IPS DF 4.7 (cell line): ENCODE data around the gene CR1L.
"Not testable (repeated sequence)": the region's sequence is repeated elsewhere in the genome, so short reads cannot be mapped to it uniquely, and the experiment has no call there.

Experiments used
- DNase-seq: peaks from one replicate; pipeline ENCODE4 v3.0.0-alpha.2; 2013; ENCODE audit warnings: low spot score; ENCODE audit errors: extremely low read depth

The CR1L gene

DNA sequence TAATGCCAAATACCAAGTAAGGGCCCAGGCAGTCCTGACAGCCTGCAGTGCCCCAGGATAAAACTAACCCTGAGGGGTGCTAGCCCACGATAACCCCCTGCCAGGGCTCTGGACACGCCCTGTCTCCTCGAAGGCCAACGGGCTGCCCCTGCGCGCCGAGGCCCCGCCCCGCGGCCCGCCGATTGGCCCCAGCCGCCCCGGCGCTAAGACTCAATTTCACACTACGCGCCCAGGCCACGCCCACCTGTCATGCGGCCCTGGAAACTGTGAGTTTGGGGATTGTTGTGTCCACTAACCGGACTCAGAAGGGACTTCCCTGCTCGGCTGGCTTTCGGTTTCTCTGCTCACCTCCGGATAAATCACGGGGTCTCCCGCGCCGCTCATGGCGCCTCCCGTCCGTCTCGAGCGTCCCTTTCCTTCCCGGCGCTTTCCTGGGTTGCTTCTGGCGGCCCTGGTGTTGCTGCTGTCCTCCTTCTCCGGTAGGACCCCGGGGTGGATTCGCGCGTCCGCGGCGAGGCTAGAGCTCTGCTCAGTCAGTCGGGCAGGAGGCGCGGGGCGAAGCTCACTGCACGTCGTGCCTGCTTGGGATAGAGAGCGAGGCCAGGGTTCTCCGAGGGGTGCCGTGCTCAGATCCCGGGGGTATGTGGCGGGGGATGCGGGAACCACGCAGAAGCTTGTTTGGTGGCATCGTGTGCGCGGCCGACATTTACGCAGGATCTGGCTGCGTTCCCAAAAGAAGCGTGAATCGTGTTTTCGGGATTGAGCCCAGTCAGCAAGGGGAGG, at the start of gene CR1L:
Gene CR1L, plus strand, starts transcription at position 282 of the 783 bp plus-strand sequence. Its CDS starts 101 bp downstream, at position 383.
- DNase-seq = peak; percentile 58

DNA sequence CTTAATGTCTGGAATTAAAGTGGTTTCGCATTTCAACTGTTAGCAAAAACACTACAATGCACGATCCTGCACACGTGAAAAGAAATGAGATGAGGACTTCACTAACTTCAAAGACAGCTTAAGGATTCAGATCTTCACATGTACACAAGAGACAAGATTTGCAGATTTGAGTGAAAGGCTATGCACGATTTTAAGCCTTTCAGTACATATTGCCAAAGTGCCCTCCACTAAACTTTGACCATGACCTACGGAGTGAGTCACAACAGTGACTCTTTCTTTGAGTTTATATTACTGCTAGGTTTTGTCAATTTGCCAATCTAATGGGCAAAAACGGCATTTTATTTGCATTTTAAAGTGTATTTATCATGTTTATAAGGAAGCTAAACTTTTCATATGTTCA, 41.2 kb upstream of the CR1L start:
- DNase-seq = no peak

DNA sequence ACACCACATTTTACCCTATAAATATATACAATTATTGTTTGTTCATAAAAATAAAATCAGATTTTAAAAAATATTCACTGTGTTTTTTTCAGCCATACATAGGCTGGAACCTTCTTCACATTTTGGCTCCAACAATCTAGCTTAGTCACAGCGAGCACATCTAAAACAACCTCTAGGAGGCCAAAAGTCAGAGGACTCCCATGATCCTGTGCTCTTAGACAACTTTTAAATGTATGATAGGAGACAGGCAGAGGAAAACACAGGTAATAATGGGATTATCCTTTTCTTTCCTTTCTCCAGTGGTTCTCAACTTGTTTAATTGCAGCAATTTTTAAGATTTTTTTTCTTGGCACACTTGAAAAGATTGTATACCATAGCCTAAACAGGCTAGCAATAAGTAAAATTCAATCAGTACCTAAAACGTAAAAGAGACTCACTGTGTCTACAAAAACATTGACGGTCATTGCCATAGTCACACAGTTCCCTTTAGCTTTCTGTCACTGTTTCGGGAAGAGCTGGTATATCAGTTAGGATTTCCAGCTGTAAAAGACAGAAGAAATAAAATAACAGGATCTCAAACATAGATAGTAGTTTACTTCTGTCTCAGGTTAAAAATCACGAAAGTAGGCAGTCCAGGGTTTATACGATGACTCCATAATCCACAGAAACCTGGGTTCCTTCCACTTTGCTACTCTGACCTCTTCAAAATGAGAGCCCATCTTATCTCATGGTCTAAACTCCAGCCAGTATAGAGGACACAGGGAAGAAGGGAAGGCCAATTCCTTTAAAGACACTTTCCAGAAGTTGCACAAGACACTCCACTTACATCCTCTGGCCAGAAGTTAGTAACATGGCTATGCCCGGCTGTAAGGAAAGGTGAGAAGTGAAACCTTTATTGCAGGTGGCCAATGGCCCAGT, 39.2 kb upstream of the CR1L start:
- DNase-seq = no peak

DNA sequence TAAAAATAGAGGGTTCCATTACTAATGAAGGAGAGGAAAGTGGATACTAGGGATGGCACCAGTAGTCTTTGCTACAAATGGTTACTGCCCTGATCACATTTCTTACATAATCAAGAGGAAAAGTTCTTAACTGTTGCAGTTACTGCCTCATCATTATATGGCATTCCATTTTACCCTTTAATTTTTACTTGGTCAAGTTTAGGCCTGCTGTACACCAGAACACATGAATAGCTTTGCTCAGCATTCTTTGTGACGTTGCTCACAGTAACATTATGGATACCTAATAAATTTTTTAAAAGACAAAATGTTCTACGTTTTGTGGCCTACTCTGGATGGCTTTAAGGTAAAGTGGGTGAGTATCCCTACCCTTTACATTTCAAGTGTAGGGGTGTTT, 38.6 kb upstream of the CR1L start:
- no peak for DNase-seq

DNA sequence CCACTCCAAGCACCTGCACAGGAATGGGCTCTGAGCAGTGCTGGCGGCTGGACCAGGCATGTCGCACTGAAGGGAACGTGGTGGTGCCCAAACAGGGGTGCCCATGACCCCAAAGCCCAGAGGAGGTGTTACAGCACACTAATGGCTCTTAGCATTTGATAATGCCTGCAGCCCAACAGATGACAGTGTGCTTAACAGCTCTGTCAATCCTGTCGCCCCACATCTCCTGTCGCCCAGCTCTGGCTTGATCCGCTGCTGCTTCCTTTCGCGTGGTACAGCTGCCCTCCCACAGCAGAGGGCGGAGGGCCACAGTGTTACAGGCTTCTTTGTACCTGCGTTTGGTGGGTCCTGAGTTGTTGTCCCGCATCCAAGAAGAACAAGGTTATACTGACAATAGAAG, 32.2 kb upstream of the CR1L start:
- DNase-seq = no peak

DNA sequence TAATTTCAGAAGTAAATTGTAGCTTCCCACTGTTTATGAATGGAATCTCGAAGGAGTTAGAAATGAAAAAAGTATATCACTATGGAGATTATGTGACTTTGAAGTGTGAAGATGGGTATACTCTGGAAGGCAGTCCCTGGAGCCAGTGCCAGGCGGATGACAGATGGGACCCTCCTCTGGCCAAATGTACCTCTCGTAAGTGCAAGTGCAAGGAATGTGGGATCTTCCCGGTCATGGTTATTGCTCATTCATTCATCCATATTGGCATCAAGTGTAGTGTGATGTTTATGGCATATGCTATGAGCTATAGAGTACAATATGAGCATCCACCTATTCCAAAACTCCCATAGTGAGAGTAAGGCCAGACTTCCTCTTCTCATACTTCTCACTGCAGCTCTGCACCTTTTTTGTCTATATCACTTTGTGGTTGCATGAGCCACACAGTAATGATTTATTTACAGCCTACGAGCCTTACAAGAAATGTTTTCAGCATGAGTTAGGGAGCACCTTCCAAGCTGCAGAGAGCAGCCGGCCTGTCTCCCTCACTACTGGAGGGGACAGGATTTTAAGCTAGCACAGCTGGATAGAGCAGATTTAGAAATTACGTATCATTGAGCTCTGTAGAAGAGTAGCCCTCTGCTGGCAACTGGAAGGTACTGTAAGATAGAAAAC, 24.9 kb upstream of the CR1L start:
- no peak for DNase-seq

DNA sequence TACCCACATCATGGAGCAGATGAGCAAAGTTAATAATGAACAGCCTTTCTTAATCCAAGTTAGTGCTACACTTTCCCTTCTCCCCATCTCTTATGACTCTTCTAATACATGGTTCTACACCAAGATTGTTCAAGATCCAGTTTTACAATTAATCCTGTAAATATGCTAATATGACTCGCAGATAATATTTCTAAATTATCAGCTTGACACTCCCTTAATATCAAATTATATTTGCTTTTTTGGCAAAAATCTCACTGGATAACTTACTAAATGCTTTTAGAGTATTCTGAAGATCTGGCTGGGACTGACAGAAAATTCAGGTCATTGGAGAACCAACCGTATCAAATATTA, 24.4 kb upstream of the CR1L start:
- no peak for DNase-seq

DNA sequence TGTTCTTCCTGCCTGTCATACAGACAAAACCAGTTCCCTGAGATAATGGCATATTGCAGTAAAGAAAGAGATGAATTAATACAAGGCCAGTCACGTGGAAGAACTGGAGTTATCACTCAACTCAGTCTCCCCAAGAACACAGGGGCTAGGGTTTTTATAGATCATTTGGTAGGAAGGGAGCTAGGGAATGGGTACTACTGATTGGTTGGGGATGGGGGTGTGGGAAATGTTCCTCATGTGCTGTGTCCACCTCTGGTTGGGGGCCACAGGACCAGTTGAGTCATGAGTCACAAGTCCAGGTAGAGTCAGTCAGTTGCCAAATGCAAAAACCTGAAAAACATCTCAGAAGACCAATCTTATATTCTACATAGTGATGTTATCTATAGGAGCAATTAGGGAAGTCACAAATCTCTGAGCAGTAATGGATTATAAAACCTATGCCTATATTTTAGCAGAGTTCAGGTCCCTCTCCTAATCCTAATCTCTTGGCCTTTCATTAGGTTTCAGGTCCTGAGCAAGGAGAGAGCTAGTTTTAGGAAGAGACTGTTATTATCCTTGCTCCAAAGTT, 19.3 kb upstream of the CR1L start:
- not testable (repeated sequence) for DNase-seq

DNA sequence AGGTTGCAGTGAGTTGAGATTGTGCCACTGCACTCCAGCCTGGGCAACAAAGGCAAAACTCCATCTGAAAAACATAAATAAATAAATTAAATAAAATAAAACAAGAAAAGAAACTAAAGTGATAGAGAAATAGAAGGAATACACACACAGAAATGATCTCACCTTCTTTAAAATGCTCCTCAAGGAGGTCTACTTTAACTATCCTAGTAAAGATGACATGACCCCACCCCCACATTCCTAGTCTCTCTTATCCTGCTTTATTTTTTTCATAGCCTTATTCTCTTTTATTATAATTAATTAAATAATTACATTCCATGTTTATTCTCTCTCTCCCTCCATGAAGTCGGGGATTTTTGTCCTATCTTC, 18.0 kb upstream of the CR1L start:
- no peak for DNase-seq

DNA sequence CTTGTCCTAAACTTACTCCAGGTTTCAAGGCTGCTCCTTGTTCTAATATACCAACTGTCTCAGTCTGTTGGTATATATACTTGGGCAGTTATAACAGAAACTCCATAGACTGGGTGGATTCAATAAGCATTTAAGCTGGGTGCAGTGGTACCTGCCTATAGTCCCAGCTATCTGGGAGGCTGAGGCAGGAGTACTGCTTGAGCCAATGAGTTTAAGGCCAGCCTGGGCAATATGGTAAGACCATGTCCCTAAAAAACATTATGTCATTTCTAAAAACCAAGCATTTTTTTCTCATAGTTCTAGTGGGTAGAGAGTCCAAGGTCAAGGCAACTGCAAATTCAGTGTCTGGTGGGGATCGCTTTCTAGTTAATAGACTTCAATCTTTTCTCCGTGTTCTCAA, 17.4 kb upstream of the CR1L start:
- DNase-seq = no peak

DNA sequence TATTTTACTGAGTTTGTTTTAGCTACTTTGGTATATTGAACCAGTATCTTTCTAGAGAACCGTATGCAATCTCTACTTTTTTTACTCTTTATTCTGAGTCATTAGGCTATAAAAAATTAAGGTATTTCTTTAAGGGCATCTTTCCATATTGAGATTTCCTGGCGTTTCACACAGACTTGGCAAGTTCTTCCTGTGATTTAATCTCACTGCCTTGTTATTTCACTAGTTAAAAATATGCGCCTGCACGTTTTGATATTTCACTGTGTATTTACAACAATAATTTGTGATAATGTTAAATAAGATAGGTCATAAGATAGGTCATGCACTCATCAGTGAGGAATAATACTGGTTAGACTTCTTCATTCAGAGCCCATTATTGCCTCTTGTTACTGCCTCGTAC, 16.2 kb upstream of the CR1L start:
- no peak for DNase-seq

DNA sequence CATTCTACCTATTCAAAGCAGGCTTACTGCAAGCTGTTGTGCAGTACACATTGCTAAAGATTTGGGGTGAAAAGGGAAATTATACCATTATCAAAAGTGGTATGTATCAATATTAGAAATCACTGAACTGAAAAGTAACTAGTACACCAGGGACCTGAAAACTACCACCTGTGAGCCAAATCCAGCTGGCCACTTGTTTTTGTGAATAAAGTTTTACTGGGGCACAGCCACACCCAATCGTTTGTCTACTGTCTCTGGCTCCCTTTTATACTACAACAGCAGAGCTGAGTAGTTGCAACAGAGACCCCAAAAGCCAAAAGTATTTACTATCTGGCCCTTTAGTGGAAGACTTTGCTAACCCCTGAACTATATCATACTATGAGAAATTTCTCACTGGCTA, 13.8 kb upstream of the CR1L start:
- no peak for DNase-seq

DNA sequence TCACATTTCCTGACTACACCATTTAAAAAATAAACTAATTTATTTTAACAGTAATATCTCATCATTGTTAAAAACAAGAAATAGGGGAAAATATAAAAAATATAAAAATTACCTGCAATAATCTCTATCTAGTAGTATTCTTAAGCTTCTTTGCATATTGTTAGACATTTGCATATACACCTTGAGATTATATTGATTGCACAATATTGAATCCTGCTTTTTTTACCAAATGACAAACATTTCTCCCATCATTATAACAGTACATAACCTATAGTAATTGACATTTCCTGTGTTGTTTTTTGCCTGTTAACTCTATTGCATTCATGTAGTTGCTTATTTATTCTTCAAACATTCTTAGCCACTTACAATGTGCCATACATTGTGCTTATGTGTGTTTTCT, 11.7 kb upstream of the CR1L start:
- no peak for DNase-seq

DNA sequence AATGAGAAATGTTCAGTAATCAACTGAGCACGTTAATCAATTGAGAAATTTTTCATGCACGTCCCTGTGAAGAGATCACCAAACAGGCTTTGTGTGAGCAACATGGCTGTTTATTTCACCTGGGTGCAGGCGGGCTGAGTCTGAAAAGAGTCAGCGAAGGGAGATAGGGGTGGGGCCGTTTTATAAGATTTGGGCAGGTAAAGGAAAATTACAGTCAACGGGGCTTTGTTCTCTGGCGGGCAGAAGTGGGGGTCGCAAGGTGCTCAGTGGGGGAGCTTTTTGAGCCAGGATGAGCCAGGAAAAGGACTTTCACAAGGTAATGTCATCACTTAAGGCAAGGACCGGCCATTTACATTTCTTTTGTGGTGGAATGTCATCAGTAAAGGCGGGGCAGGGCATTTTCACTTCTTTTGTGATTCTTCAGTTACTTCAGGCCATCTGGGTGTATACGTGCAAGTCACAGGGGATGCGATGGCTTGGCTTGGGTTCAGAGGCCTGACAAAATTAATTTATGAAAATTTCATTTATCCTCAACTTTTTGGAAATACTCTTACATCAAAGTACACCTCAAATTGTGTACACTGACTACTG, 11.1 kb upstream of the CR1L start:
- not testable (repeated sequence) for DNase-seq

DNA sequence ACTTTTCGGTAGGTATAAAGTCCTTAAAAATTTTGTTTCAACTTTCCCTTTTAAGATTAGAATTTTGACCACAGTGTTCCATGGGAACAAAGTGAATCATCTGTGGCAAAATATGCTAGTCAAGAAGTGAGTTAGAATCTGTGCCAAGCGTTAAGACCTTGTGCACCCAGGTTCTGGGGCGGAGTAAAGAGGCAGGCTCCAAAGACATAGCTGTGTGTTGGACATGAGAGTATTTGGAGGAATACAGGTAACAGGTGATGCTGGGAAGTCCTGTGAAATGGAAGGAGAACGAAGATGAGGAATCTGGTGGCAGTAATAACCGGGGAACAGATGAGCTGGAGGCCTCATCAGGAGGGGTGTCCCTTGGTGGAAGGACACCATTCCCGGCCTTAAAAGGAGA, 10.6 kb upstream of the CR1L start:
- DNase-seq = not testable (repeated sequence)

DNA sequence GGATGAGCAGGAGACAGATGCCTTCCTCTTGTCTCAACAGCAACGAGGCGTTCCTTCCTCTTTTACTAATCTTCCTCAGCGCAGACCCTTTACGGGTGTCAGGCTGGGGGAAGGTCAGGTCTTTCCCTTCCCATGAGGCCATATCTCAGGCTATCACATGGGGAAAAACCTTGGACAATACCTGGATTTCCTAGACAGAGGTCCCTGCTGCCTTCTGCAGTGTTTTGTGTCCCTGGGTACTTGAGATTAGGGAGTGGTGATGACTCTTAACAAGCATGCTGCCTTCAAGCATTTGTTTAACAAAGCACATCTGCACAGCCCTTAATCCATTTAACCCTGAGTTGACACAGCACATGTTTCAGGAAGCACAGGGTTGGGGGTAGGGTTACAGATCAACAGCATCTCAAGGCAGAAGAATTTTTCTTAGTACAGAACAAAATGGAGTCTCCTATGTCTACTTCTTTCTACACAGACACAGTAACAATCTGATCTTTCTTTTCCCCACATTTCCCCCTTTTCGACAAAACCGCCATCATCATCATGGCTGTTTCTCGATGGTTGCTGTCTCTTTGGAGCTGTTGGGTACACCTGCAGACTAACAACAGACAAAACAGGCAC, 9.3 kb upstream of the CR1L start:
- DNase-seq = not testable (repeated sequence)

DNA sequence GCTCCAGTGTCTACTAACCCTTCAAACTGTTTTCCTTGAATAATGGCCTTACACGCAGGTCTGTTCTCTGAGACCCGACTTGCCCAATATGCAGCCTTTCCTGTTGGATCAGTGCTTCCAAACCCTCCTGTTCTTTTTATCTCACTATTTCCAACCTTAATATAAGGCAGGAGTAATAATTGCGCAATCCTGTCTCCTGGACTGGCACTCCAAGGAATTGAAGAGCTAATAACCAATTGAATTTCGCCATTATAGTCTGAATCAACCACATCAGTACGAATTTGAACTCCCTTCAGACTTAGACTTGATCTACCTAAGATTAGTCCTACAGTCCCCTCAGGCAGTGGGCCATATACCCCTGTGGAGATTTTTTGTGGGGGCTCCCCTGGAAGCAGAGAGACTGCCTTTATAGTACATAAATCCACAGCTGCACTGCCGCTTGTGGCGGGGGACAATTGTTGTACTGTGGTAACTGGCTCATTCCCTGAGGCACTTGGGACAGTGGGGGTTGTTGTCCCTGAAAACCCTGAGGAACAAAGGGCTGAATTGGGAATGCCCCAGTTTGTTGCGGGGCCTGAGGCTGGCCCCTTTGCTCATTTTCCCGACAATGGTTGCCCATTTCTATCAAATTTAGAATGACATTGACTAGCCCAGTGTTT, 6.3 kb upstream of the CR1L start:
- DNase-seq = not testable (repeated sequence)

DNA sequence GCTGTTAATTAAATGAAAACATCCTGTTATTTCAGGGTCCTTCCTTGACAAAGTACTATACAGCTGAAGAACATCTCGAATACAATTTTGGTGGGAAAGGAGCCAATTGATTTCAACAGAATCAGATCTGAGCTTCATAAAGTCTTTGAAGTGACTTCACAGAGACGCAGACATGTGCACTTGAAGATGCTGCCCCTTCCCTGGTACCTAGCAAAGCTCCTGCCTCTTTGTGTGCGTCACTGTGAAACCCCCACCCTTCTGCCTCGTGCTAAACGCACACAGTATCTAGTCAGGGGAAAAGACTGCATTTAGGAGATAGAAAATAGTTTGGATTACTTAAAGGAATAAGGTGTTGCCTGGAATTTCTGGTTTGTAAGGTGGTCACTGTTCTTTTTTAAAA, 5.6 kb upstream of the CR1L start:
- DNase-seq = not testable (repeated sequence)

DNA sequence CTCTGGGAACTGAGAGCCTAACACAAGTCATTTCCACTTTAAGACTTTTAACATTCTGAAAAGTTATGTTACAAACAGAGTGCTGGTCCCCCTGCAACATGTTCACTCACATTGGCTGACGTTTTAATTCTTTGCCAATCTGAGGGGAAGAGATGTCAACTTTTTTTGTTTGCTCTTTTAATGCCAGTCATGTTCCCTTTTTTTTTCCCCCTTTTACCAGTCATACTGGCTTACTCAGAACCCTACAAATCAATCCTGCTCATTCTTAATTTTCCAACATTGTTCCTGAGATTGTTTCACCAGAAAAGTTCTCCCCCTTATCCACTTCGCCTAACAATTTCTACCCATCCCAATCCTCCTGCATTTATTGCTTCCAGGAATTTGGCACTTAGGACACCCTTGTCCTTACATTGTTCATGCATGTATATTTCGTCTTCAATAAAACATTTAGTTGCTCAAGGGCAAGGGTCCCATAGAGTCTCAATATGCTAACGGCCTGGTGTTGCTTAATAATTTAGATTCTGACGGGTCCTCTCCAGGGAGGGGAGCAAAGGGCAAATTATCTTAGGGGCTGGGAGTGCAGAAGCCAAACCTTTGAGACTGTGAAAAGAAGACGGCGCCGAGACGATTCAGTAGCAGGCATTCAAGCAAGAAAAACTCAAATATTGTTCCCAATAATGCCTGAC, 624 bp upstream of the CR1L start:
- DNase-seq = no peak

DNA sequence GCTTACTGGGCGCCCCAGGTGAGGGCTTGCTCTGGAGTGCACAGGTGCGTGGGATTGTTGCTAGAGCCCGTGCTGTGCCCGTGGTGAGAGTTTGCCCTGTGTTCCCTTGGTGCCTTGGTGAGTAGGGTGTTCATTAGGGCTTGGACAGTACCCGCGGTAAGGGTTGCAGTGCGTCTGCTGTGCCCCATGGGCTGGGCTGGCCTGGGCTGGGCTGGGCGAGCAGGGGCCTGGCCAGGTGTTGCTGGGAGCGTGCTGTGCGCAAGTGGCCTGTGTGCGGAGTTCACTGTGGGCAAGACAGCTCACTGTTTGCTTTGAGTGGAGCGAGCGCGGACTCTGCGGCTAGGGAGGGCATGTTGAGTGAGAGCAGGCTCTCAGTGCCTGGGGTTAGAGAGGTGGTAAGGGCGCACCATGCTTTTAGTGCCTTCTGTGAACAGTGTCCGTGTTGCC, 725 bp downstream of the CR1L start:
- no peak for DNase-seq
